HepG2 (cell line): ENCODE measurements around the gene STAT5A. TPM values are rescaled to one million over a fixed set of nuclear protein-coding genes. Genes with fewer than 3 reads are reported as not detected.

Experiments
- ATAC-seq: fragments of 200-7000 bp; cut with Tn5 transposase; 3 replicates; pipeline ENCODE4 v1.9.1; 2020; ENCODE audit warnings: mild to moderate bottlenecking, moderate library complexity
- BruUV-seq: library from RNA; stranded (reverse); fragments of 400-500 nt; replicated peaks from 2 replicates; lab custom pipeline; 2021; lab: Mats Ljungman, UMichigan
- CTCF ChIA-PET: fragments of 300-600 bp; formaldehyde crosslinking; extraction: SDS; loops from one replicate; lab custom pipeline; 2021; ENCODE audit warnings: low total read pairs, inconsistent platforms, low intra/inter-chr PET ratio; lab: Yijun Ruan, JAX
- POLR2A ChIA-PET: fragments of 350-600 bp; sonication (Branson Sonifier 250); formaldehyde crosslinking; loops from one replicate; lab custom pipeline; 2020; ENCODE audit warnings: antibody characterized with exemption, inconsistent platforms; lab: Yijun Ruan, JAX
- DNase-seq: peaks from one replicate; pipeline ENCODE4 v3.0.0-alpha.2; 2015; ENCODE audit warnings: low spot score
- FAIRE-seq: peaks from 3 replicates; lab custom pipeline; 2011; peaks lifted over from hg19 to GRCh38; lab: Jason Lieb, UNC
- H2AFZ ChIP-seq: one replicate; pipeline ENCODE4 v1.6.1; 2011; ENCODE audit warnings: low read length, inconsistent platforms
- H3K27ac ChIP-seq: fragments of 300-600 bp; 3 replicates; pipeline ENCODE4 v1.8.0; 2011; ENCODE audit warnings: mixed run types, mild to moderate bottlenecking, mixed read lengths, low read length, inconsistent platforms; ENCODE audit not compliant: insufficient read depth; ENCODE audit errors: extremely low read length
- H3K27me3 ChIP-seq, 2 experiments: fragments of 200-600 bp in 1 of 2; 2 replicates in 1 of 2; 3 replicates in 1 of 2; pipeline versions ENCODE4 v1.6.0 to v1.8.0; 2011; ENCODE audit warnings: low read length in 2 of 2, mild to moderate bottlenecking in 2 of 2, moderate library complexity in 2 of 2, inconsistent platforms in 1 of 2; ENCODE audit not compliant: insufficient read depth in 2 of 2, control insufficient read depth in 1 of 2
- H3K36me3 ChIP-seq, 2 experiments: fragments of 200-600 bp in 1 of 2; replicated peaks in 1 of 2; 2 replicates in 1 of 2; 3 replicates in 1 of 2; pipeline versions ENCODE4 v1.5.1 to v1.8.0; 2011; ENCODE audit warnings: low read length in 2 of 2, inconsistent platforms in 1 of 2; ENCODE audit not compliant: insufficient read depth in 2 of 2, control insufficient read depth in 1 of 2
- H3K4me1 ChIP-seq: 2 replicates; pipeline ENCODE4 v1.5.1; 2012; ENCODE audit warnings: low read length, inconsistent platforms; ENCODE audit not compliant: insufficient read depth
- H3K4me2 ChIP-seq: 2 replicates; pipeline ENCODE4 v1.6.0; 2011; ENCODE audit warnings: low read depth, low read length, inconsistent platforms
- H3K4me3 ChIP-seq, 3 experiments: fragments of 200-600 bp in 1 of 3; sonication (generic), shearing (Covaris generic) in 1 of 3; replicated peaks in 1 of 3; 2 replicates each; pipeline ENCODE4 v1.5.1; 2011 to 2016; ENCODE audit warnings: low read length in 3 of 3, inconsistent platforms in 2 of 3, low read depth in 2 of 3, mild to moderate bottlenecking in 2 of 3, control low read depth in 1 of 3, mixed read lengths in 1 of 3; ENCODE audit not compliant: insufficient read depth in 1 of 3
- H3K79me2 ChIP-seq: one replicate; pipeline ENCODE4 v1.6.1; 2011; ENCODE audit warnings: low read length, inconsistent platforms; ENCODE audit not compliant: insufficient read depth
- H3K9ac ChIP-seq: 2 replicates; pipeline ENCODE4 v1.6.0; 2011; ENCODE audit warnings: mild to moderate bottlenecking, low read depth, low read length, inconsistent platforms; ENCODE audit not compliant: insufficient read depth
- H3K9me3 ChIP-seq: 2 replicates; pipeline ENCODE4 v1.5.1; 2012; ENCODE audit warnings: mild to moderate bottlenecking, low read length
- H4K20me1 ChIP-seq: 2 replicates; pipeline ENCODE4 v1.6.0; 2011; ENCODE audit warnings: inconsistent platforms, mild to moderate bottlenecking, low read length, moderate library complexity; ENCODE audit not compliant: insufficient read depth
- DPF2 ChIP-seq: sonication (generic); formaldehyde crosslinking; IDR thresholded peaks from 2 replicates; pipeline ENCODE4 v1.4.0; 2020; ENCODE audit warnings: mild to moderate bottlenecking, low read depth, missing genetic modification reagents, borderline replicate concordance
- FOXP4 ChIP-seq: sonication (generic); formaldehyde crosslinking; IDR thresholded peaks from 2 replicates; pipeline ENCODE4 v1.4.0; 2020; ENCODE audit warnings: missing genetic modification reagents
- GLI4 ChIP-seq: sonication (generic); formaldehyde crosslinking; IDR thresholded peaks from 2 replicates; pipeline ENCODE4 v1.5.1; 2020; ENCODE audit warnings: missing genetic modification reagents, mild to moderate bottlenecking, moderate library complexity, borderline replicate concordance
- LRRFIP1 ChIP-seq: sonication (generic); formaldehyde crosslinking; conservative IDR thresholded peaks from 2 replicates; pipeline ENCODE4 v1.4.0; 2020; ENCODE audit warnings: missing genetic modification reagents
- NONO ChIP-seq, 2 experiments: fragments of 450-650 bp in 1 of 2; sonication (generic) in 1 of 2; formaldehyde crosslinking in 1 of 2; IDR thresholded peaks in 1 of 2; conservative IDR thresholded peaks in 1 of 2; 2 replicates each; pipeline versions ENCODE4 v1.6.1 to v1.8.0; 2017 to 2022; ENCODE audit warnings: mild to moderate bottlenecking in 1 of 2, missing genetic modification reagents in 1 of 2, moderate library complexity in 1 of 2
- SOX13 ChIP-seq, 3 experiments: fragments of 450-650 bp in 1 of 3; sonication (generic) in 1 of 3; formaldehyde crosslinking in 1 of 3; IDR thresholded peaks in 2 of 3; conservative IDR thresholded peaks in 1 of 3; 2 replicates each; pipeline versions ENCODE4 v1.5.0 to v1.6.1; 2016 to 2020; ENCODE audit warnings: antibody characterized with exemption in 1 of 3, mild to moderate bottlenecking in 1 of 3, missing compliant biosample characterization in 1 of 3, missing genetic modification reagents in 1 of 3, moderate library complexity in 1 of 3
- ZNF776 ChIP-seq: sonication (generic); formaldehyde crosslinking; IDR thresholded peaks from 2 replicates; pipeline ENCODE4 v1.4.0; 2020; ENCODE audit warnings: mild to moderate bottlenecking, missing genetic modification reagents
- WGBS: methylation state at CpG from one replicate; pipeline ENCODE4 v1.1.6; 2017; ENCODE audit warnings: low lambda C conversion rate; 5-methylcytosine and 5-hydroxymethylcytosine counted together
- in situ Hi-C: cut with HindIII; loops from 2 replicates; pipeline ENCODE4 v1.10.0; 2017; ENCODE audit warnings: low pct_unique_long_range_greater_than_20kb; ENCODE audit not compliant: extremely low pct_ligation_motif_present
- intact Hi-C: fragments of 100-400 bp; cut with micrococcal nuclease; formaldehyde crosslinking; loops from one replicate; pipeline ENCODE4 v1.10.0; 2022; ENCODE audit not compliant: unreplicated experiment
- polyA plus RNA-seq, 8 experiments: library from polyadenylated mRNA; depleted of rRNA in 3 of 8; stranded (reverse) in 7 of 8; unstranded in 1 of 8; fragments of >200 nt; fragmentation: Illumina TruSeq in 4 of 8; extraction: Trizol in 4 of 8; gene quantifications; 2 replicates each; pipeline versions ENCODE4 v1.2.1 to v1.2.3, GENCODE V29; 2011 to 2016; ENCODE audit warnings: low read depth in 4 of 8, missing spikeins in 1 of 8, mixed read lengths in 1 of 8; ENCODE audit not compliant: insufficient read depth in 1 of 8
- total RNA-seq, 5 experiments: library from RNA; depleted of rRNA; stranded (reverse); fragments of >200 nt; fragmentation: Illumina TruSeq; extraction: Trizol; gene quantifications; 2 replicates each; pipeline ENCODE4 v1.2.3, GENCODE V29; 2016; ENCODE audit warnings: low read depth in 1 of 5

The STAT5A gene
- total and polyA plus RNA-seq, 2 of the 13 experiments (the other 11 are each of a cell fraction or from before 2014, with no cell fraction given) = 1.4 to 4.1 TPM

- H3K27ac ChIP-seq = no peak overlapping the region
- CTCF ChIA-PET = no interaction called here
- intact Hi-C loops = no loop called here
These were observed 50.2 kb downstream of the STAT5A start for GRCh38 chr17:42338427-42338985.

More at GRCh38 chr17:42338427-42338985, 50.2 kb downstream of the STAT5A start:
- H3K36me3 ChIP-seq = peaks cover 38 to 80% of the 10 kb centered on the region in 2 experiments
- H3K27me3 ChIP-seq = no peaks in the 10 kb centered on the region
- in situ Hi-C loops = no loop called here
- FAIRE-seq = no peak
- H3K4me1 ChIP-seq = peaks cover 6% of the 10 kb centered on the region; the same call in 1 of the 2 replicates
- POLR2A ChIA-PET = no interaction called here
- H2AFZ ChIP-seq = no peak overlapping the region
- H3K4me3 ChIP-seq = no peak overlapping the region
- H3K9ac ChIP-seq = no peak overlapping the region
- no peaks in the 10 kb centered on the region for H3K79me2 ChIP-seq
- no peak for TF ChIP-seq GLI4 (CRISPR knock-in tag)
- no peak for TF ChIP-seq NONO (IDR thresholded peaks at IDR 0.05)
- no peak for TF ChIP-seq NONO (CRISPR knock-in tag; conservative IDR thresholded peaks at IDR 0.05)
- TF ChIP-seq ZNF776 (CRISPR knock-in tag) = no peak
- TF ChIP-seq FOXP4 (CRISPR knock-in tag) = no peak
- TF ChIP-seq DPF2 = no peak
- TF ChIP-seq SOX13 (IDR thresholded peaks at IDR 0.05) = no peak
- TF ChIP-seq SOX13 (CRISPR knock-in tag; conservative IDR thresholded peaks at IDR 0.05 in 1 of 2, IDR thresholded peaks at IDR 0.05 in 1 of 2) = no peak
- no peak for TF ChIP-seq LRRFIP1
- TF ChIP-seq, all 625 proteins: peak for 0
- DNase-seq (no peak), ATAC-seq (no peak)
- Histone ChIP-seq H4K20me1 (no peaks in the 10 kb centered on the region), H3K9me3 (no peaks in the 10 kb centered on the region), H3K4me2 (no peak overlapping the region)
- BruUV-seq = no TSS peak
- WGBS = 97% methylated on average over 4 of the region's 4 CpGs
